Bone marrow (tissue), 2 donors: ENCODE measurements around the gene OR2T2.
"Not testable (repeated sequence)": the region's sequence is repeated elsewhere in the genome, so short reads cannot be mapped to it uniquely, and the experiment has no call there.

Experiments used
- DNase-seq, 2 donors: peaks; one replicate each; lab custom pipeline; 2025; lab: John Stamatoyannopoulos, UW

Gene OR2T2

GRCh38 chr1:248450466-248451145 is 5.2 kb downstream of the OR2T2 start:
- not testable (repeated sequence) for DNase-seq

GRCh38 chr1:248453619-248454018 is 8.2 kb downstream of the OR2T2 start:
- not testable (repeated sequence) for DNase-seq

GRCh38 chr1:248455045-248455444 is 9.6 kb downstream of the OR2T2 start:
- not testable (repeated sequence) for DNase-seq

- DNase-seq = not testable (repeated sequence)
Observed at GRCh38 chr1:248456635-248457034, 11.2 kb downstream of the OR2T2 start.

DNA sequence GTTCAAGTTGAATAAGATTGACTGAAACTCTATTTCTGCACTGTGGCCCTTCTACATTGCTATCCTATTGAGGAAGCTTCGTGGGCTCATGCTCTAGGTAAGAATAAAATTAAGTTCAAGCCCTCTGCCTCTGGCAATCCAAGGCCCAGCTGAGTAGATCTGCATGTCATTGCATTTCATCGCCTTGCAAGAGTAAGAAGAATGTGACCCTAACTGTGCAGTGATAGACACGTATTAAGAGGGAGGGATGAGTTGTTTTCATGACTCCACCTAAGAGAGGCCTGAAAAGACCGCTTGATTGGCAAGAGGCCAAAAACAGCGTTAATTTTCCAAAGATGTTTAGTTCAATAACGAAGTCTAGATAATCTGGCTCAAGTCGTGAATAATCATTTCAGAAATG is 13.7 kb downstream of the OR2T2 start:
- DNase-seq = not testable (repeated sequence)

DNA sequence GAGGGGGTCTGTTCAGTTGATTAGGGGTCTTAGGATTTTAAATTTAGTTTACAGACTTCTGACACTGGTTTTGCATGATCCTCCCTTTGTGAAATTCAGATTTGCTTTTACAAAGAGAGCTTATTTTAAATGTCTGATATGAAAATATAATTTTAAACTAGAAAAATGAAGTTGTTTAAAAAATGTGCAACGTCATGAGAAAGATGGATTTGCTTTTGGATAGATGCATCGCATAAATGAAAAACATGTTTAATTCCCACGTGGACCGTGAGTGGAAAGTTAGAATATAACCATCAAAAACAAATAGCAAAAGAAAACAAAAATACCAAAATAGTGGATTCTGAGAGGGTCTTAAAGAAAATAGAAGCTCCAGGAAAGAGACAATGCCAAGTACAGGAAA is 25.7 kb downstream of the OR2T2 start:
- DNase-seq = no peak

DNA sequence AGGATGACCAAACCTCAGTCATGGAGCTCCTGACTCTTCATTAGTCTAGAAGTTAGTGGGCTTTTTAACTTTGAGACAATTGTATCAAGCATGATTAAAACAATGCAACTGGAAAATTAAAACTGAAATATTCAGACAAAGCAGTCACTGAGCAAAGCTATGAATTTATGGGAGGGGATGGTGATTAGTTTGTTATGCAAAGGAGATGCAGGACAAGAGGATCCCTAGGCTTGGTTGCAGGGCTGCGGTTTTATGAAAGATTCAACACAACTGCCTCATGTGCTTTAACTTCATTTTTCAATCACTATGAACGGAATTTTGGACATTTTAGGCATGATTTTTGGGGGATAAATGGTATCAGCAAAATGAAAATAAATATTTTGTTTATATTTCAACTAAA is 26.7 kb downstream of the OR2T2 start:
- not testable (repeated sequence) for DNase-seq

GRCh38 chr1:248473051-248473450 is 27.6 kb downstream of the OR2T2 start, which contains the start of gene OR2T3:
Gene OR2T3 (plus strand): TSS chr1:248473351. CDS start chr1:248473351, 0 bp downstream.
- DNase-seq = not testable (repeated sequence)

DNA sequence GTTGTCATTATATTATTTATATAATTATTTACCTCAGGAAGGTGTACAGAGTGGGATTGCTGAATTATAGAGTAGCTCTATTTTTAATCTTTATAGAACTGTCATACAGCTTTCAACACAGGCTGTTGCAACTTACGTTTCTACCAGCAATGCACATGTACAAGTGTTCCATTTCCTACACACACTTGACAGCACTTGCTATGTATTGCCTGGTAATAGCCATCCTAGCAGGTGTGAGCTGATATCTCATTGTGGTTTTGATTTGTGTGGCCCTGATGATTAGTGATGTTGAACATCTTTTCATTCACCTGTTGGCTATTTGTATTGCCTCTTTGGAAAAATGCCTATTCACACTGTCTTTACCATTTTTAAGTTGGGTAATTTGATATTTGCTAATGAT is 30.2 kb downstream of the OR2T2 start:
- not testable (repeated sequence) for DNase-seq

GRCh38 chr1:248481686-248482579 is 36.5 kb downstream of the OR2T2 start:
- peak in 1 of 2 donors; percentile 11 for DNase-seq

- not testable (repeated sequence) for DNase-seq
Observed at GRCh38 chr1:248488289-248488688, 42.9 kb downstream of the OR2T2 start, which contains the start of gene OR2T5. Gene OR2T5 (plus strand): TSS chr1:248488589. CDS start chr1:248488589, 0 bp downstream.

- DNase-seq = not testable (repeated sequence)
Observed at GRCh38 chr1:248496661-248497060, 51.2 kb downstream of the OR2T2 start.

DNA sequence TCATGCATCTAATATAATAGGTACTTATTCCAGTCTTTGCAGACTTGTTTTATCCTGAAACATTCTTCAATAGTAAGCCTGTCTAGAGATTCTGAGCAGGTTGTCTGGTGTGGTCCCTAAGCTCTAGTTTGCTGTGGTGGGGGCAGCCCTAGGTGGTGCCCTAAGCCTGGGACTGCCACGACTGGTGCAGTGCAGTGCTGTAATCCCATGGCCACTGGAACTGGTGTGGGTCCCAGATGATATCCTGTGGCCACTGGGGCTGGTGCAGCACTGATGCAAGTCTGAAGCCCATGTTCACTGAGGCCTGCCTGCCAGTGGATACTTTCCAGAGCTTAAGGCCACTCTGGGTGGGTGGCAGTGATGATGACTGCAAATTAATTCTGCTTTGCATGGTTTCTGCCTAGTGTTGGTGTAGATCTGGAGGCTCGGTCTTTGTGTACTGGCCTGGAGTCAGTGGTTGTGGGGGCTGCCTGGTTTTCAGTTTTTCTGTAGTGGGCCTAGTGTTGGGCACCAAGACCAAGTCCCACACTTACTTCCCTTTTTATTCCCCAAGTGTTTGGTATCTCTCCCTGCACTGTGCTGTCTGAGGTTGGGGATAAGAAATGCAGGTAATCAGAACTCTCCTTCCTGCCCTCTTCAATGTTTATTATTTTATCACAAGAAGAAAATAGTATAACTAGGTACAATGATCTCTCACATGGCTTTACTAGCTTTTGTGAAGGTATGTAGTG is 55.0 kb downstream of the OR2T2 start:
- not testable (repeated sequence) for DNase-seq
